Right ventricle myocardium inferior (tissue), 1 donor: ENCODE data around the gene GUCD1. TPM values are rescaled to one million over a fixed set of nuclear protein-coding genes. Genes with fewer than 3 reads are reported as not detected.

ENCODE experiments used
- ATAC-seq: fragments of 200-7000 bp; cut with Tn5 transposase; one replicate; pipeline ENCODE4 v1.9.1; 2020; ENCODE audit warnings: mild to moderate bottlenecking, moderate library complexity
- DNase-seq: peaks from one replicate; pipeline ENCODE4 v3.0.0; 2021; ENCODE audit errors: missing footprints
- intact Hi-C: fragments of 100-400 bp; cut with DNase I; formaldehyde crosslinking; loops from one replicate; pipeline ENCODE4 v1.11.0; 2022
- total RNA-seq: library from RNA; stranded (reverse); fragmentation: NEBNext Ultra II Directional; extraction: Animal tissue kit (Norgen Biotek cat#: 25700); gene quantifications from one replicate; pipeline ENCODE4 v1.2.1, GENCODE V29; 2021
- donor health status: DM: no; HTN: yes; CAD: no; lungs with severe emphysema.

GUCD1 gene
- total RNA-seq, 1 donor from 2014 or later = 266 TPM

- no peak for ATAC-seq
- DNase-seq = no peak
- intact Hi-C loops = loop anchor here (5.0 kb wide), 1 partner anchor 227 kb away; the partner anchor contains the start of gene SPECC1L
Measured at GRCh38 chr22:24498824-24499223, 56.1 kb downstream of the GUCD1 start.

GRCh38 chr22:24497841-24498258 is 57.1 kb downstream of the GUCD1 start:
- DNase-seq (no peak), ATAC-seq (no peak)
- intact Hi-C loops = loop anchor here (5.0 kb wide), 1 partner anchor 226 kb away; the partner anchor contains the start of gene SPECC1L

GRCh38 chr22:24496661-24497060 is 58.3 kb downstream of the GUCD1 start:
- intact Hi-C loops = loop anchor here (5.0 kb wide), 1 partner anchor 224 kb away; the partner anchor contains the start of gene SPECC1L
- ATAC-seq = no peak
- DNase-seq = no peak

- DNase-seq (no peak), ATAC-seq (no peak)
- intact Hi-C loops = loop anchor here (5.0 kb wide), 1 partner anchor 224 kb away; the partner anchor contains the start of gene SPECC1L
Measured at GRCh38 chr22:24496234-24496633, 58.7 kb downstream of the GUCD1 start.

- ATAC-seq (no peak), DNase-seq (no peak)
- intact Hi-C loops = loop anchor here (5.0 kb wide), 1 partner anchor 223 kb away; the partner anchor contains the start of gene SPECC1L
Measured at GRCh38 chr22:24495365-24495675, 59.6 kb downstream of the GUCD1 start.

- intact Hi-C loops = loop anchor here (5.0 kb wide), 1 partner anchor 222 kb away; the partner anchor contains the start of gene SPECC1L
- ATAC-seq (peak; percentile 27), DNase-seq (no peak)
Measured at GRCh38 chr22:24494528-24495364, 60.2 kb downstream of the GUCD1 start, which contains the start of gene UPB1. Gene UPB1 (plus strand): TSS chr22:24495332. CDS start chr22:24495404, 72 bp downstream.

GRCh38 chr22:24494167-24494527 is 60.8 kb downstream of the GUCD1 start:
- ATAC-seq (no peak), DNase-seq (no peak)
- intact Hi-C loops = no loop called here

- DNase-seq (no peak), ATAC-seq (no peak)
- intact Hi-C loops = no loop called here
Measured at GRCh38 chr22:24492391-24492790, 62.5 kb downstream of the GUCD1 start.

Other genes starting within 250 kb of the GUCD1 start
- 4.3 TPM for gene ADORA2A, start 127.5 kb downstream of the GUCD1 start, total RNA-seq
- 1.3 TPM for gene UPB1, start 59.8 kb downstream of the GUCD1 start, total RNA-seq
- gene SNRPD3, start 861 bp upstream of the GUCD1 start, total RNA-seq = 70.0 TPM
- gene LRRC75B, start 37.9 kb upstream of the GUCD1 start, total RNA-seq = 6.5 TPM
- 2.3 TPM for gene GGT1, start 48.1 kb upstream of the GUCD1 start, total RNA-seq
- gene PIWIL3, start 219.6 kb upstream of the GUCD1 start, total RNA-seq = not detected